B cell (primary cell): ENCODE measurements around the gene PDE4A. TPM values are rescaled to one million over a fixed set of nuclear protein-coding genes. Genes with fewer than 3 reads are reported as not detected.

Experiments used
- ATAC-seq: fragments of 200-7000 bp; cut with Tn5 transposase; one replicate; pipeline ENCODE4 v1.10.0; 2021; ENCODE audit warnings: low read depth, mild to moderate bottlenecking, moderate number of reproducible peaks, moderate library complexity
- CTCF ChIA-PET: fragments of 350-600 bp; sonication (Branson Sonifier 250); formaldehyde crosslinking; loops from one replicate; lab custom pipeline; 2021; ENCODE audit warnings: antibody characterized with exemption, inconsistent platforms; lab: Charles Lee
- POLR2A ChIA-PET: fragments of 350-600 bp; sonication (Branson Sonifier 250); formaldehyde crosslinking; loops from one replicate; lab custom pipeline; 2021; ENCODE audit warnings: antibody characterized with exemption; lab: Charles Lee
- DNase-seq: peaks from one replicate; pipeline ENCODE4 v3.0.0; 2013
- H2AFZ ChIP-seq: 2 replicates; pipeline ENCODE4 v1.6.1; 2012; ENCODE audit warnings: mild to moderate bottlenecking, low read depth, low read length; ENCODE audit not compliant: insufficient read depth, poor library complexity, severe bottlenecking
- H3K27ac ChIP-seq, 2 donors: 1 replicate in 1 of 2; 2 replicates in 1 of 2; pipeline ENCODE4 v1.5.1; 2012 to 2013; ENCODE audit warnings: low read length in 2 of 2, mild to moderate bottlenecking in 2 of 2, moderate library complexity in 1 of 2
- H3K27me3 ChIP-seq, 4 experiments: fragments of 200-600 bp in 1 of 4; sonication (generic) in 1 of 4; replicated peaks in 1 of 4; 1 replicate in 2 of 4; 2 replicates in 2 of 4; pipeline versions ENCODE4 v1.6.1 to v1.7.0; 2013 to 2016; ENCODE audit warnings: low read length in 3 of 4, mild to moderate bottlenecking in 2 of 4, mixed read lengths in 1 of 4, moderate library complexity in 1 of 4; ENCODE audit not compliant: insufficient read depth in 4 of 4, control insufficient read depth in 3 of 4; ENCODE audit errors: control extremely low read depth in 1 of 4
- H3K36me3 ChIP-seq, 2 experiments: replicated peaks in 1 of 2; 1 replicate in 1 of 2; 2 replicates in 1 of 2; pipeline versions ENCODE4 v1.6.1 to v1.7.1; 2013; ENCODE audit warnings: low read length in 1 of 2; ENCODE audit not compliant: insufficient read depth in 2 of 2, control insufficient read depth in 1 of 2; ENCODE audit errors: control extremely low read depth in 1 of 2, extremely low read depth in 1 of 2
- H3K4me1 ChIP-seq, 2 donors: fragments of 200-600 bp in 1 of 2; sonication (generic) in 1 of 2; 1 replicate in 1 of 2; 2 replicates in 1 of 2; pipeline versions ENCODE4 v1.5.1 to v1.6.1; 2013 to 2017; ENCODE audit warnings: low read length in 2 of 2; ENCODE audit not compliant: control insufficient read depth in 2 of 2, insufficient read depth in 2 of 2
- H3K4me2 ChIP-seq: replicated peaks from 2 replicates; pipeline ENCODE3; 2012; ENCODE audit warnings: mild to moderate bottlenecking, low read depth, low read length; ENCODE audit not compliant: poor library complexity, severe bottlenecking
- H3K4me3 ChIP-seq, 5 experiments: fragments of 200-600 bp in 1 of 5; sonication (generic) in 1 of 5; 1 replicate in 3 of 5; 2 replicates in 2 of 5; pipeline versions ENCODE4 v1.5.1 to v1.7.0; 2011 to 2016; ENCODE audit warnings: low read length in 4 of 5, mild to moderate bottlenecking in 4 of 5, low read depth in 2 of 5, control low read depth in 1 of 5, moderate library complexity in 1 of 5; ENCODE audit not compliant: insufficient read depth in 1 of 5; ENCODE audit errors: control extremely low read depth in 1 of 5, extremely low read depth in 1 of 5
- H3K79me2 ChIP-seq: fragments of 200-600 bp; sonication (generic); one replicate; pipeline ENCODE4 v1.6.0; 2016; ENCODE audit warnings: low read length; ENCODE audit not compliant: control insufficient read depth, insufficient read depth
- H3K9ac ChIP-seq: fragments of 200-600 bp; sonication (generic); 2 replicates; pipeline ENCODE4 v1.6.1; 2017; ENCODE audit warnings: mild to moderate bottlenecking, low read length, moderate library complexity
- H3K9me3 ChIP-seq, 3 donors: one replicate each; pipeline versions ENCODE4 v1.6.1 to v1.7.1; 2013; ENCODE audit warnings: low read length in 2 of 3; ENCODE audit not compliant: control insufficient read depth in 2 of 3, insufficient read depth in 1 of 3; ENCODE audit errors: control extremely low read depth in 1 of 3
- H4K20me1 ChIP-seq: 2 replicates; pipeline ENCODE4 v1.6.0; 2012; ENCODE audit warnings: mild to moderate bottlenecking, low read length; ENCODE audit not compliant: insufficient read depth, control insufficient read depth, poor library complexity, severe bottlenecking
- H3K27ac Mint-ChIP-seq: one replicate; pipeline ENCODE4 v1.8.0; 2021; ENCODE audit warnings: mixed read lengths
- H3K27me3 Mint-ChIP-seq: one replicate; pipeline ENCODE4 v1.8.0; 2021; ENCODE audit warnings: mixed read lengths
- H3K4me1 Mint-ChIP-seq: one replicate; pipeline ENCODE4 v1.8.0; 2021; ENCODE audit warnings: mixed read lengths
- H3K4me3 Mint-ChIP-seq: one replicate; pipeline ENCODE4 v1.8.0; 2021; ENCODE audit warnings: mixed read lengths
- H3K9me3 Mint-ChIP-seq: one replicate; pipeline ENCODE4 v1.8.0; 2022; ENCODE audit warnings: mixed read lengths; ENCODE audit not compliant: insufficient read depth
- EZH2 ChIP-seq: IDR thresholded peaks from 2 replicates; pipeline ENCODE4 v1.6.1; 2012; ENCODE audit warnings: borderline replicate concordance, low read depth, mild to moderate bottlenecking, moderate library complexity, low read length; ENCODE audit not compliant: insufficient read depth, poor library complexity, severe bottlenecking
- WGBS: methylation state at CpG from one replicate; pipeline ENCODE4 v1.1.5; 2013; ENCODE audit warnings: missing lambda C conversion rate; ENCODE audit not compliant: insufficient coverage; 5-methylcytosine and 5-hydroxymethylcytosine counted together
- intact Hi-C: fragments of 100-400 bp; cut with micrococcal nuclease; formaldehyde crosslinking; loops from one replicate; pipeline ENCODE4 v1.10.0; 2022
- polyA plus RNA-seq: library from polyadenylated mRNA; depleted of rRNA; stranded (reverse); fragments of >200 nt; gene quantifications from 2 replicates; pipeline ENCODE4 v1.2.3, GENCODE V29; 2012
- total RNA-seq, 2 donors: library from RNA; stranded (reverse); fragments of 120-200 nt in 1 of 2; gene quantifications; 1 replicate in 1 of 2; 2 replicates in 1 of 2; pipeline versions ENCODE4 v1.2.3 to v1.2.4, GENCODE V29; 2013 to 2022
- TF ChIP-seq, protein P1 (sequence below): fragments of 200-600 bp; IDR thresholded peaks from one replicate; pipeline ENCODE4 v1.8.0; 2022; ENCODE audit warnings: antibody characterized with exemption, mild to moderate bottlenecking

The PDE4A gene
- total and polyA plus RNA-seq, 2 donors (not counting 1 experiment from before 2014, with no cell fraction given), result 1.5 to 10.9 TPM

DNA sequence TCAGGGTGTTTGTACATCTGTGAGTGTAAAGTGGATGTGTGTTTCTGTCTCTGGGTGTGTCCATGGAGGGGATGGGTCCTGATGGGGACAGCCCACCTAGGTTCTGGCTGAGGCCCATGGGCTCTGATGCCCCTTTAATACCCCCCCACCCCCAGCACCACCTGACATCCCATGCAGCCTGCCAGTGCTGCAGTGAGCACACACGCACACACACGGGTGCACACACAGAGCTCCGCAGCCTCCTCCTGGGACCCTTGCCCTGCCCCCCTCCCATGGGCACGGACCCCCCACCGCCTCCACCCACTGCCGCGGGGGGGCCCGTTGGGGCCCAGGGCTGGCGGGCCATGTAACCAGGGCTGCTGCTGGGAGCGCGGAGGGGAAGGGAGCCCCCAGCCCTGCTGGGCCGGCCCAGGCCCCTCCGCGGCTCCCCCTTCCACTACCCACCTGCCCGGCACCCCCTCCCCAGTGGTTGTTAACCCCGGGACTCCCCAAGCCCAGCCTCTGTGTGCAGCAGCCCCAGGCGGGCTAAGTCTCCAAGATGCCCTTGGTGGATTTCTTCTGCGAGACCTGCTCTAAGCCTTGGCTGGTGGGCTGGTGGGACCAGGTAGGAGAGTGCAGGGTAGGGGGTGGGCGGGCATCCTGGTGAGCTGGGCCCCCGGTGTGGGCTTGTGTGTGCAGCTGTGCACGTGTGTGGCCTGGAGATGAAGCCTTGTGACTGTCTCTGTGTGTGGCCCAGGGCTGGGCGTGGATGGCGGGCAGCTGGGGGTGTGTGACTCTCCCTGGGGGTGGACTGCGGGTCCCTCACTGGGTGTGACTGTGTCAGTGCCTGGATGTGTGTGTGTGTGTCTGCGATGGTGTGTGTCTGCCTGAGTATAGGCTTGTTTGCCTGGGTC is 32.6 kb downstream of the PDE4A start:
- H2AFZ ChIP-seq, result no peak overlapping the region
- ATAC-seq, result no peak
- Mint-ChIP-seq H3K27me3 (peaks cover 9% of the 10 kb centered on the region), H3K4me1 (no peaks in the 10 kb centered on the region), H3K9me3 (no peaks in the 10 kb centered on the region), H3K27ac (no peak overlapping the region), H3K4me3 (no peak overlapping the region)
- no peak overlapping the region for H3K4me2 ChIP-seq
- H4K20me1 ChIP-seq, result no peaks in the 10 kb centered on the region
- ChIA-PET POLR2A (interaction anchor here (0.6 kb wide), 2 partner anchors 17 to 90 kb away, joined by 3 read pairs; no protein-coding TSS in a partner anchor), CTCF (no interaction called here)
- intact Hi-C loops, result no loop called here
- peaks cover 0 to 9% (median 0%) of the 10 kb centered on the region in 4 experiments for H3K27me3 ChIP-seq
- H3K9ac ChIP-seq, result no peak overlapping the region
- no peak overlapping the region for H3K4me3 ChIP-seq
- no peaks in the 10 kb centered on the region for H3K79me2 ChIP-seq
- H3K36me3 ChIP-seq, result no peaks in the 10 kb centered on the region
- no peaks in the 10 kb centered on the region for H3K9me3 ChIP-seq
- H3K27ac ChIP-seq, result no peak overlapping the region
- no peaks in the 10 kb centered on the region for H3K4me1 ChIP-seq
- 75% methylated on average over 20 of the region's 25 CpGs for WGBS
- TF ChIP-seq EZH2, result no peak
- no peak for DNase-seq

DNA sequence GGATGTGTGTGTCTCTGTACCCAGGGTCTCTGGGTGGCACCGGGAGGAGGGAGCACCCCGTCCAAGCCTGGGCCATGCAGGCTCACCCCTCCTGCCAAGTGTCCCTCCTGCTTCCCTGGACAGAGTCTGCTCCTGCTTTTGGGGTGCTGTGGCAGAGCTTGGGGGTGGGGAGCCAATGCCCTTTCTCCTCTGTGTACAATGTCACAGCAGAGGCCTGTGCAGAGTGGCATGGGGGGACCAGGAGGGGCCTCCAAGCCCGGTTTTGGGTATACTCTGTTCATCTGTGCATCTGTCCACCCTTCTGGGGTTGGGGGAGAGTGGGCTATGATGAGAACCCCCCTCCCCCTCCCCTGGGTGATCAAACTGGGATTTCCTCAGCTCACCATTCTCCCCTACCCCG is 33.5 kb downstream of the PDE4A start:
- no peaks in the 10 kb centered on the region for H3K9me3 ChIP-seq
- H3K79me2 ChIP-seq, result no peaks in the 10 kb centered on the region
- Mint-ChIP-seq H3K4me1 (no peaks in the 10 kb centered on the region), H3K4me3 (no peak overlapping the region), H3K27ac (no peak overlapping the region), H3K27me3 (peaks cover 9% of the 10 kb centered on the region), H3K9me3 (no peaks in the 10 kb centered on the region)
- 87% methylated on average over 2 of the region's 4 CpGs for WGBS
- ChIA-PET CTCF (no interaction called here), POLR2A (no interaction called here)
- no peak overlapping the region for H3K4me2 ChIP-seq
- H3K9ac ChIP-seq, result no peak overlapping the region
- H3K4me1 ChIP-seq, result no peaks in the 10 kb centered on the region
- intact Hi-C loops, result no loop called here
- no peak overlapping the region for H2AFZ ChIP-seq
- H3K36me3 ChIP-seq, result no peaks in the 10 kb centered on the region
- H3K27me3 ChIP-seq, result peaks cover 0 to 9% (median 0%) of the 10 kb centered on the region in 4 experiments
- no peak for DNase-seq
- H3K27ac ChIP-seq, result no peak overlapping the region
- ATAC-seq, result no peak
- no peak overlapping the region for H3K4me3 ChIP-seq
- TF ChIP-seq EZH2, result no peak
- TF ChIP-seq, protein P1, sequence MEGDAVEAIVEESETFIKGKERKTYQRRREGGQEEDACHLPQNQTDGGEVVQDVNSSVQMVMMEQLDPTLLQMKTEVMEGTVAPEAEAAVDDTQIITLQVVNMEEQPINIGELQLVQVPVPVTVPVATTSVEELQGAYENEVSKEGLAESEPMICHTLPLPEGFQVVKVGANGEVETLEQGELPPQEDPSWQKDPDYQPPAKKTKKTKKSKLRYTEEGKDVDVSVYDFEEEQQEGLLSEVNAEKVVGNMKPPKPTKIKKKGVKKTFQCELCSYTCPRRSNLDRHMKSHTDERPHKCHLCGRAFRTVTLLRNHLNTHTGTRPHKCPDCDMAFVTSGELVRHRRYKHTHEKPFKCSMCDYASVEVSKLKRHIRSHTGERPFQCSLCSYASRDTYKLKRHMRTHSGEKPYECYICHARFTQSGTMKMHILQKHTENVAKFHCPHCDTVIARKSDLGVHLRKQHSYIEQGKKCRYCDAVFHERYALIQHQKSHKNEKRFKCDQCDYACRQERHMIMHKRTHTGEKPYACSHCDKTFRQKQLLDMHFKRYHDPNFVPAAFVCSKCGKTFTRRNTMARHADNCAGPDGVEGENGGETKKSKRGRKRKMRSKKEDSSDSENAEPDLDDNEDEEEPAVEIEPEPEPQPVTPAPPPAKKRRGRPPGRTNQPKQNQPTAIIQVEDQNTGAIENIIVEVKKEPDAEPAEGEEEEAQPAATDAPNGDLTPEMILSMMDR, result no peak
- H4K20me1 ChIP-seq, result no peaks in the 10 kb centered on the region
